ENCODE results near the gene KLHL29.
A peak's percentile ranks its signal among the peaks of the same experiment; 100 is the strongest.
"Not testable (repeated sequence)": the region's sequence is repeated elsewhere in the genome, so short reads cannot be mapped to it uniquely, and the experiment has no call there.

Gene KLHL29

GRCh38 chr2:23373666-23374065, 11.3 kb upstream of the KLHL29 start:
- DNase-seq, result no peak

- DNase-seq, result no peak
Measured at GRCh38 chr2:23375448-23375847, 9.5 kb upstream of the KLHL29 start.

DNA sequence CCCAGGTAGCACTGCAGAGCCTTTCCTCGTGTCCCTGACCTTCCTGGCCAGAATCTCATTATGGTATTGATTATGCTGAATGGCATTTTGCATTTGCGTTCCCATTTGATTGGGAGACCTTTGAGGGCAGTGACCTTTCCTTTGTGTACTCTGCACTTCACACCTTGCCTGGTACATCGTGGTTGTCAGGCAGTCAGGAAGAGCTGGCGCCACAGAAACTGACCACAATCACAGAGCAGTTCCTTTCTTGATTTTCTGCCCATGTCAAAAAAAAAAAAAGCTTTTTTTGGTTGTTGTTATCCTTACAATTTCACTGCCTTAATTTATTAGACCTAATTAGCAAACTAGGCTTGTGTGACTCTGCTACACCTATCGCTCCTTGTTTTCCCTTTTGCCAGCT, 8.9 kb upstream of the KLHL29 start:
- no peak for DNase-seq

- DNase-seq, result no peak
Measured at GRCh38 chr2:23376972-23377371, 8.0 kb upstream of the KLHL29 start.

DNA sequence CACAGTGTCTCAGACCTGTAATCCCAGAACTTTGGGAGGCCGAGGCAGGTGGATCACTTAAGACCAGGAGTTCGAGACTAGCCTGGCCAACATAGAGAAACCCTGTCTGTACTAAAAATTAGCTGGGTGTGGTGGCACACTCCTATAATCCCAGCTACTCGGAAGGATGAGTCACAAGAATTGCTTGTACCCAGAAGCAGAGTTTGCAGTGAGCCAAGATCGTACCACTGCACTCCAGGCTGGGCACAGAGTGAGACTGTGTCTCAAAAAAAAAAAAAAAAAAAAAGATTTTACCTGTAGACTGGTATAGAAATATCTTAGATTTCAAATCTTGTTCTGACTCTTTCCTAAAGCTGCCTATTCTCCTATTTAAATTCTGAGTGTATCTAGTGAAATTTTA, 7.2 kb upstream of the KLHL29 start:
- no peak for DNase-seq

- no peak for DNase-seq
Measured at GRCh38 chr2:23378496-23378895, 6.5 kb upstream of the KLHL29 start.

DNA sequence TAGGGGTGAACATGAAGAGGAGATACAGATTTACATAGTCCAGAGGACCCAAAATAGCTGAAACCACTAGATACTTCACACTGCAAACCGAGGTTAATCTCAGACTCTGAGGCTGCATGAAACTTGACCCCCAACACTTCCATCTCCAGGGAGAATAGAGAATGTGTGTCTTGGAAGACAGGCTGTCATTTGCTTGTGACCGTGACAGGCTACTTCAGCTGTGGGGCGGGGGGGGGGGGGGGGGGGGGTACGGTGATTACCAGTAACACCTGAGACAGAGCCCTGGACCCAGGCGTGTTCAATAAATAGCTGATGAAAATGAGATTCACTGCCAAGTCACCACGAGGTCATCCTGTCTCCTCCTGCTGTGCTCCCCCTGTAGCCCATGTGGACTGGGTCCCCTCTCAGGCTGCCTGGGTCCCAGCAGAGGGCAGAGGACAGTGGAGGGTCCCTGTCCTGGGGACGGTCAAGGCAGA, 5.7 kb upstream of the KLHL29 start:
- no peak for DNase-seq

DNA sequence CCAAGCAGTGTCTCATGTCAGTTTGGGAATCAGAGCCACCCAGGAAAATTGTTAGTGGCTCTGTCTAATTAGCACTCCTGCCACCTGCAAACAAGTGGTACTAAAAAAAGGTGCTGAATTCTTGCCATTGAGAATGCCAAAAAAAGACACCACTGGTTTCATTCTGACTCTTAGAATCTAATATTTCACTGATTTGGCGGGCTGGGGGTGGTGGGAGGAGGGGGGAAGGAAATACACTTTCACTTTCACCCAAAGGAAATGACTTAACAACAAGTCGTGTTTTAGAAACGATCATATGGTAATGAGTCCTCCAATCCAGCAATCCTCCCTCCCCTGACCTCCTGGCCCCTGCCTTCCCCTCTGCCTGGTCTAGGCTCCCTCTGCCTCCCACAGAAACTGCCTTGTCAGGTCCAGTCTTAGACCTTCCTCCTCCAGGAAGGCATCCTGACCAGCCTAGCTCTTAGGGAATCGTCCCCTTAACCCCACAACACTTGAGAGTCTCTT, 4.4 kb upstream of the KLHL29 start:
- DNase-seq, result no peak

DNA sequence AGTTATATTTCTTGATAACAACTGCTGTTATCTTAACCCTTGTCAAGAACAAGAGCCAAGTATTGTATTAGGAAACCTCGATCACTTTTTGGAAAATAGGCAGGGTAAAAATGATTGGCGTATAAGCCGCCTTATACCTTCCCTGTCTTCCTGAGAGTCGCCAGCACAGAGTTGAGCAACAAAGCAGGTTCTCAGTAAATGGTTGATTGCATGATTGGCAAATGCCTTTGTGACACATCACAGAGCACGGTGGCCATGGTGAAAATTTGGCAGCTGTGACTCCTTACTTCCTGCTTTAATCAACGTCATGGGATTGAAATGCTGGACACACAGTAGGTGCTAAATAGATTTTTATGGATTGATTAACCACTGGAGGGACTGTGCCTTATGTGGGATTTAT, 3.9 kb upstream of the KLHL29 start:
- no peak for DNase-seq

DNA sequence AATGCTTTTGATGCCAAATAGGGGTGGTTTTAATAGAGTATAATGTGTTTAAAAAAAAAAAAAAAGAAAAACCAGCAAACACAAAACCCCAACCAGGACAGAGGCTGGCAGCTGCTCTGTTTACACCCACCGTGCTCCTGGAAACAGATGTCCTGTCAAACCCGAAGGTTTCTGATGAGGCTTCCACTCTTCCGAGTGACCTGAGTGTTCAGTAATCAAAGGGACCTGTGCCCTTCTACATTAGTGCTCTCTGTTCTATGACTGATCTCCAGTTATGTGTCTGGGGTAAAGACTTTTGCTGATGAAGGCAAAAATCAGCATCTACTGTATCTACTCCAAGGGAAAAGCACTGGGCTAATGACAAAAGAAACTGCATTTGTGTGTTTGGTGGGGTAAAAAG, 3.5 kb upstream of the KLHL29 start:
- no peak for DNase-seq

DNA sequence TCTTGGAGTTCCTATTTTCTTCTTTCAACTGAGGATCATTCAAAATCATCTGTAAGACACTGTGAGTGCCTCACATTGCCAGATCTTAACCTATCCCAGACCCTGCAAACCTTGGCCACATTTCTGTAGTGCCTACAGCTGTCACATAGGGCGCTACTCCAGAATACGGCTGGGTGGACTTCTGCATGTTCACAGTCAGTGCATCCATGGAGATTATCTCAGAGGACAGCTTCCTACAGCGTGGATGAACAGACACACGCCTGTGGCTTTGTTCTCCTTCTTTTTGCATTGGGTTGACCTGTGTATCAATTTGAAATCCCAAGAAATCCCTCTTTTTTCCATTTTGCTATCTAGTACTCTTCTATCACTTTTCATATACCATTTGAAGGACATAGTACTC, 1.9 kb upstream of the KLHL29 start:
- no peak for DNase-seq

- DNase-seq, result peak; percentile 84
Measured at GRCh38 chr2:23385351-23385747, 370 bp downstream of the KLHL29 start.

DNA sequence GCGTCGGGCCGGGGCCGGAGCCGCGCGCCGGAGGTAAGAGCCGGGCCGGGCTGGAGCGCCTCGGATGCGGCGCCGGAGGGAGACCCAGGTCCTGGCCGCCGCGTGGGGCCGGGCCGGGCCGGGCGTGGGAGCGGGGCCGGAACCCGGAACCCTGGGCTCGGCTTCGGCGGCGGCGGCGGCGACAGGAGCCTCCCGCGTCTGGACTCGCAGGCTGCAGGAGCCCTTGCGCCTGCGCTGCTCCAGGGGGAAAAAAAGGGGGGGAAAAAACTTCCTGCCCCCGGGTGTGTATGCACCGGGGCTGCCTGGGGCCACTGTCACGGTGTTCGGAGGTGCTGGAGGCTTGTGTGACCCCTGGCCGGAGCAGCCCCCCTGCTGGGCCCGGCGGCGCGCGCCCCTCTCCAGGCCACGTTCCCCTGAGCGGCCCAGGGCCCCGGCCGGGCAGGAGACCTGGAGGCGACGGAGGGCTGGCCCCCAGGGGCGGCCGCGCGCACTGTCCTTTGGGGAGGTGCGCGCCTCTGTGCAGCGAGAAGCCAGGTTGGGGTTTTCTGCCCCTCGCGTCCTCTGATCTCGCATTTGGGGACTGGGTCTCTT, 864 bp downstream of the KLHL29 start:
- peak; percentile 81 for DNase-seq

DNA sequence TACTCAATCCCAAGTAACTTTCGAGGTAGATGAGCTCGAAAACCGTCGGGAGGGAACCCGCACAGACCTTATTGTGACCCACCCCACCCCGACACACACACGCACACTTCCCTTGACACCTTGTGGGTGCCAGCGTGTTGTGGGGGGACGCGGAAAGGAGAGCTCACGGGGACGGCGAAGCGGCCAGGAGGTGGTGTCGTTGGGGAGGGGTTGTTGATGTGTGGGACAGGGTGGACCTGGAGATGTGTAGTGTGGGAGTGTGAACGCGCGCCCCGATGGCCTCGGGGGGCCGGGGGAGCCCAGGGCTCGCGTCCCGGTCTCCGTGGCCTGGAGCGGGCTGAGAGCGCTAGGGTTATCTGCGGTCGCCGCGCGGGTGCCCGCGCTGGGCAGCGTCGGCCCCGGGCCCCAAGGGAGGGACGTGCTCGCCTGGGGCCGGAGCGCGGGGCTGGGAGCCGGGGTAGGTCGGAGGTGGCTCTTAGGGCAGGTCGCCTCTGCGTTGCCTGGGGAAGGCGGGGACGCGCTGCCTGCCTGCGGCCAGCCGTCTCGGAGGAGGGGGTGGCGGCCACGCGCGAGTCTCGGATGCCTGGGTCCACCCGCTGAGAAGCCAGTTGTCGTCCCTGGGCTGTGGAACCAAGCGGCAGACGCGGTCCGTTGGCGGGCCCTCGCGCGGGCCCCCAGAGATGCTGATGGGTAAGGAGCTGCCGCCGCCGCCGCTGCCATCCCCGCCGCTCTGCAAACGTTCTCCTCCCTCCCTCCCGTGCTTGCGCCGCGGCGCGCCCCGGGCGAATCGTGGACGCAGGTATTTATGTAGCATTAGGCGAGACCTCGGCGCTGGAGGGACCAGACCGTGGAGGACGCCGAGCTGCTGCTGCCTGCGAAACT, 1.6 kb downstream of the KLHL29 start:
- DNase-seq, result peak; percentile 58

GRCh38 chr2:23387221-23387550, 2.2 kb downstream of the KLHL29 start:
- DNase-seq, result peak; percentile 49

GRCh38 chr2:23387845-23388244, 2.9 kb downstream of the KLHL29 start:
- no peak for DNase-seq

GRCh38 chr2:23388294-23388693, 3.3 kb downstream of the KLHL29 start:
- no peak for DNase-seq

- DNase-seq, result no peak
Measured at GRCh38 chr2:23388756-23389514, 4.0 kb downstream of the KLHL29 start.

DNA sequence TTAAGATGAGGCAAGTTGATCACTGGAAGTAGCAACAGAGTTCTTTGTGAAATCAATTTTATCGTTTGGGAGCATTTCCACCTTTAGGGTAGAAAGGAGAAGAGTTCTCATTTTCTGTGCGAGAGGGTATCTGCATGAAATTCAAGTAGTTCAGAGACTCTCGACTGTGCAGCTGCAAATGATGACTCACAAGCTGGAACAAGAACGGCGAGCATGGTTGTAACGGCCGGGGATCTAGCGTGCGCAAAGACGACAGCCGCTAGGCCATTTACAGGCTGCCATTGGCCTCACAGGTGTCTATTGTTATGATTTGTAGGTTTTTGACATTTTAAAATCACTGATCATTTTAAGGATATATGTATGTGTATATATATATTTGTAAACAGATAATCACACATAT, 5.2 kb downstream of the KLHL29 start:
- DNase-seq, result no peak

DNA sequence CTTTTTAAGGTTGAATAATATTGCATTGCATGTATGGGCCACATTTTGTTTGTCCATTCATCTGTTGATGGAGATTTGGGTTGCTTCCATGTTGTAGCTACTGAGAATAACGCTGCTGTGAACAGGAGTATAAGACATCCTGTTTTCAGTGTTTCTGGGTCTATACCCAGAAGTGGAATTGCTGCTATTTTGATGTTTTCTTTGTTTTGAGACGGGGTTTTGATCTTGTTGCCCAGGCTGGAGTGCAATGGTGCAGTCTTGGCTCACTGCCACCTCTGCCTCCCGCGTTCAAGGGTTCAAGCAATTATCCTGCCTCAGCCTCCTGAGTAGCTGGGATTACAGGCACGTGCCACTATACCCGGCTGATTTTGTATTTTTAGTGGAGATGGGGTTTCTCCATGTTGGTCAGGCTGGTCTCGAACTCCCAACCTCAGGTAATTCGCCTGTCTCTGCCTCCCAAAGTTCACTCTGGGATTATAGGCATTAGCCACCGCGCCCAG, 6.3 kb downstream of the KLHL29 start:
- not testable (repeated sequence) for DNase-seq

DNA sequence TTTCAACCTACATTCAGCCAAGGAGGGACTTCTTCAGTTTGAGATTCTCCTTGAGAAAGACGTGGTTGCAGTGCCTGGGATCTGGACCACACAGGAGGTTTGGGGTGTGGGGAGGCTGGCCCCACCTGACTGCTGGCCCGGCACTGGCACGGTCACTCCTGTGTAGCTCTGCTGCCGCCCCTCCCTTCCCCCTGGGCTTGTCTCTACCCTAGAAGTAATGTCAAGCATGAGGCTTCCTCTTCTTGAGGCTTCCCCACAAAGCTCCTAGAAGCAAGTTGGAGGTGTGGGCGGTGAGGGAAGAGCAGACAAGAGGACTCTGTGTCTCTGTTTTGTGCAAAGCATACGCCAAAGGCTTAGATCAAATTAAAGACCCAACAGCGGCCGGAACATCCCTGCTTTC, 8.7 kb downstream of the KLHL29 start:
- DNase-seq, result no peak

GRCh38 chr2:23394700-23395099, 9.7 kb downstream of the KLHL29 start:
- no peak for DNase-seq

- no peak for DNase-seq
Measured at GRCh38 chr2:23397478-23397877, 12.5 kb downstream of the KLHL29 start.
